Kidney tubule cell (primary cell): Measurements from ENCODE around the gene PGM2L1.
A peak's percentile ranks its signal among the peaks of the same experiment; 100 is the strongest.
"Not testable (repeated sequence)": the region's sequence is repeated elsewhere in the genome, so short reads cannot be mapped to it uniquely, and the experiment has no call there.

Experiments used
- DNase-seq: peaks from one replicate; pipeline ENCODE4 v3.0.0-alpha.2; 2018; ENCODE audit warnings: low spot score

PGM2L1 gene

GRCh38 chr11:74398244-74399159 is at the start of gene PGM2L1:
Gene PGM2L1 (minus strand): TSS chr11:74398433. CDS start chr11:74398161, 272 bp downstream.
- DNase-seq = peak; percentile 97

GRCh38 chr11:74447720-74448119 is 49.5 kb upstream of the PGM2L1 start:
- no peak for DNase-seq

GRCh38 chr11:74446532-74446938 is 48.3 kb upstream of the PGM2L1 start:
- DNase-seq = no peak

- no peak for DNase-seq
Measured at GRCh38 chr11:74444173-74444826, 46.1 kb upstream of the PGM2L1 start.

GRCh38 chr11:74443071-74443864 is 45.0 kb upstream of the PGM2L1 start:
- DNase-seq = peak; percentile 65

- DNase-seq = peak; percentile 21
Measured at GRCh38 chr11:74442636-74443035, 44.4 kb upstream of the PGM2L1 start.

GRCh38 chr11:74438681-74439080 is 40.4 kb upstream of the PGM2L1 start:
- DNase-seq = peak; percentile 16

GRCh38 chr11:74437441-74438042 is 39.3 kb upstream of the PGM2L1 start:
- peak; percentile 20 for DNase-seq

- no peak for DNase-seq
Measured at GRCh38 chr11:74434528-74434927, 36.3 kb upstream of the PGM2L1 start.

- DNase-seq = no peak
Measured at GRCh38 chr11:74429205-74429604, 31.0 kb upstream of the PGM2L1 start.

GRCh38 chr11:74427384-74427886 is 29.2 kb upstream of the PGM2L1 start:
- no peak for DNase-seq

GRCh38 chr11:74425100-74425499 is 26.9 kb upstream of the PGM2L1 start:
- no peak for DNase-seq

GRCh38 chr11:74418509-74418895 is 20.3 kb upstream of the PGM2L1 start:
- DNase-seq = peak; percentile 82

GRCh38 chr11:74417860-74418508 is 19.8 kb upstream of the PGM2L1 start:
- no peak for DNase-seq

GRCh38 chr11:74417379-74417804 is 19.2 kb upstream of the PGM2L1 start:
- DNase-seq = peak; percentile 61

- not testable (repeated sequence) for DNase-seq
Measured at GRCh38 chr11:74416974-74417373, 18.7 kb upstream of the PGM2L1 start.

GRCh38 chr11:74412733-74413359 is 14.6 kb upstream of the PGM2L1 start:
- peak; percentile 66 for DNase-seq

- no peak for DNase-seq
Measured at GRCh38 chr11:74412321-74412720, 14.1 kb upstream of the PGM2L1 start.

- DNase-seq = no peak
Measured at GRCh38 chr11:74409633-74410032, 11.4 kb upstream of the PGM2L1 start.

- no peak for DNase-seq
Measured at GRCh38 chr11:74403607-74404321, 5.5 kb upstream of the PGM2L1 start.
